ENCODE results near the gene SPEG. TPM values are rescaled to one million over a fixed set of nuclear protein-coding genes. Genes with fewer than 3 reads are reported as not detected.

Gene SPEG
- total and polyA plus RNA-seq, 4 donors = 3.7 to 15.6 (median 9.6) TPM

GRCh38 chr2:219506802-219507526 lies 72.3 kb downstream of the SPEG start:
- no peak for ATAC-seq (ENCODE audit: insufficient read depth, low FRiP score)
- DNase-seq = no peak
- TF ChIP-seq, protein P1, sequence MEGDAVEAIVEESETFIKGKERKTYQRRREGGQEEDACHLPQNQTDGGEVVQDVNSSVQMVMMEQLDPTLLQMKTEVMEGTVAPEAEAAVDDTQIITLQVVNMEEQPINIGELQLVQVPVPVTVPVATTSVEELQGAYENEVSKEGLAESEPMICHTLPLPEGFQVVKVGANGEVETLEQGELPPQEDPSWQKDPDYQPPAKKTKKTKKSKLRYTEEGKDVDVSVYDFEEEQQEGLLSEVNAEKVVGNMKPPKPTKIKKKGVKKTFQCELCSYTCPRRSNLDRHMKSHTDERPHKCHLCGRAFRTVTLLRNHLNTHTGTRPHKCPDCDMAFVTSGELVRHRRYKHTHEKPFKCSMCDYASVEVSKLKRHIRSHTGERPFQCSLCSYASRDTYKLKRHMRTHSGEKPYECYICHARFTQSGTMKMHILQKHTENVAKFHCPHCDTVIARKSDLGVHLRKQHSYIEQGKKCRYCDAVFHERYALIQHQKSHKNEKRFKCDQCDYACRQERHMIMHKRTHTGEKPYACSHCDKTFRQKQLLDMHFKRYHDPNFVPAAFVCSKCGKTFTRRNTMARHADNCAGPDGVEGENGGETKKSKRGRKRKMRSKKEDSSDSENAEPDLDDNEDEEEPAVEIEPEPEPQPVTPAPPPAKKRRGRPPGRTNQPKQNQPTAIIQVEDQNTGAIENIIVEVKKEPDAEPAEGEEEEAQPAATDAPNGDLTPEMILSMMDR (IDR thresholded peaks at IDR 0.05; ENCODE audit: control extremely low read depth, extremely low read depth) = no peak
- peaks cover 0 to 4% (median 2%) of the 10 kb centered on the region in 3 donors for H3K27me3 ChIP-seq (ENCODE audit: control insufficient read depth in 3 of 3, insufficient read depth in 3 of 3, low read length in 2 of 3)
- no peak overlapping the region for H3K27ac ChIP-seq (ENCODE audit: low read depth in 1 of 2, low read length in 1 of 2)
- peaks cover 0 to 11% (median 0%) of the 10 kb centered on the region in 4 donors for H3K9me3 ChIP-seq (ENCODE audit: control insufficient read depth in 4 of 4, insufficient read depth in 3 of 4, low read length in 3 of 4)
- no peak overlapping the region for H3K4me3 ChIP-seq
- H3K36me3 ChIP-seq (ENCODE audit: control insufficient read depth in 4 of 4, insufficient read depth in 4 of 4, low read length in 4 of 4) = peaks cover 4 to 42% (median 12%) of the 10 kb centered on the region in 4 donors
- no peak overlapping the region for H3K9ac ChIP-seq (ENCODE audit: insufficient read depth in 1 of 2, low read length in 2 of 2)
- H3K4me1 ChIP-seq (ENCODE audit: control insufficient read depth in 5 of 5, insufficient read depth in 5 of 5, low read length in 5 of 5) = peaks cover 0 to 33% (median 0%) of the 10 kb centered on the region in 5 donors
- 87 to 88% methylated on average over 17 of the region's 17 CpGs for WGBS, 2 donors

DNA sequence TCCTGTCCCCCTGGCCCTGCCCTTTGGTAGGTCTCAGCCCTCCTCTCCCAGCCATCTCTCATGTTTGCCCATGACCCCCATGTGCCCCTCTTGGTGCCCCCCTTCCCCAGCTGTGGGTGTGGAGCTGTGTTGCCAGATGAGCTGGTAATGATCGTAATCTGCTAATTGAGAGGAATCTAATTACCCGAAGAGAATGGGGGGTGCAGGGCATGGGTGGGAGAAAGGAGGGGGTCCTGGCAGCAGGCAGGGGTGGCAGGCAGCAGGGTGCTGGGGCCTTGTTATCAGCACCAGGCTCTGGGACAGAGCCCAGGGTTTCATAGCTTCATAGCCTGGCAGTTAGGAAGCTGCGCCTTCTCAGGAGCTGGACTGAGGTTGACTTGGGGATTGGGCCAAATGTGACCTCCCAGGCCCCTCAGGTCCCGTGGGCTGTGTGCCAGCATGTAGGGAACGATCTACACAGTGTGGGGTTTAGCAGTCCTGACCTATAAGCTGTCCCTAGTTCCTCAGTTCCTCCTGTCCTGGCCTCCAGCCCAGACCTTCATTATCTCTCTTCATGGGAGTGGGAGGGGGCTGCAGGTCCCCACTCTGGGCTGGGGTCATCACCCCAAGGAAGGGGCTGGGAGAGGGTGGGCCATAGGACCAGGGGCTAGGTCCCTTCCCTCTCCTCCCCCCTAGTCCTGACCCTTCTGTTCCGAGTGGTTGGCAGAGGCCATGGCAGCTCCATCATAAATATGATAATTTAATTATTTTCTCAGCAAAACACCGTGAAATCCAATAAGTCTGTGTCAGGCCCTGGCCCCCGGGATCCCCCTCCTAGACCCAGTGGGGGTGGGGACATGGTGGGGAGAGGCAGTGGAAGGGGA lies 73.2 kb downstream of the SPEG start:
- Histone ChIP-seq H3K9me3 (ENCODE audit: control insufficient read depth in 4 of 4, insufficient read depth in 3 of 4, low read length in 3 of 4) (peaks cover 0 to 11% (median 0%) of the 10 kb centered on the region in 4 donors), H3K4me1 (ENCODE audit: control insufficient read depth in 5 of 5, insufficient read depth in 5 of 5, low read length in 5 of 5) (peaks cover 0 to 41% (median 2%) of the 10 kb centered on the region in 5 donors), H3K36me3 (ENCODE audit: control insufficient read depth in 4 of 4, insufficient read depth in 4 of 4, low read length in 4 of 4) (peaks cover 4 to 41% (median 12%) of the 10 kb centered on the region in 4 donors), H3K9ac (ENCODE audit: insufficient read depth in 1 of 2, low read length in 2 of 2) (no peak overlapping the region), H3K27me3 (ENCODE audit: control insufficient read depth in 3 of 3, insufficient read depth in 3 of 3, low read length in 2 of 3) (peaks cover 0 to 11% (median 6%) of the 10 kb centered on the region in 3 donors), H3K27ac (ENCODE audit: low read depth in 1 of 2, low read length in 1 of 2) (no peak overlapping the region), H3K4me3 (no peak overlapping the region)
- TF ChIP-seq, protein P1 (IDR thresholded peaks at IDR 0.05; ENCODE audit: control extremely low read depth, extremely low read depth) = no peak
- no peak for DNase-seq
- 67 to 76% methylated on average over 8 of the region's 8 CpGs for WGBS, 2 donors
- ATAC-seq (ENCODE audit: insufficient read depth, low FRiP score) = no peak

- H3K27ac ChIP-seq (ENCODE audit: low read depth in 1 of 2, low read length in 1 of 2) = no peak overlapping the region
- H3K4me1 ChIP-seq (ENCODE audit: control insufficient read depth in 5 of 5, insufficient read depth in 5 of 5, low read length in 5 of 5) = peaks cover 0 to 47% (median 2%) of the 10 kb centered on the region in 5 donors
- H3K9me3 ChIP-seq (ENCODE audit: control insufficient read depth in 4 of 4, insufficient read depth in 3 of 4, low read length in 3 of 4) = peaks cover 0 to 11% (median 0%) of the 10 kb centered on the region in 4 donors
- DNase-seq (no peak), ATAC-seq (ENCODE audit: insufficient read depth, low FRiP score) (no peak)
- H3K4me3 ChIP-seq = no peak overlapping the region
- no peak overlapping the region for H3K9ac ChIP-seq (ENCODE audit: insufficient read depth in 1 of 2, low read length in 2 of 2)
- WGBS, 2 donors = 62 to 63% methylated on average over 4 of the region's 4 CpGs
- TF ChIP-seq, protein P1 (IDR thresholded peaks at IDR 0.05; ENCODE audit: control extremely low read depth, extremely low read depth) = no peak
- peaks cover 0 to 15% (median 10%) of the 10 kb centered on the region in 3 donors for H3K27me3 ChIP-seq (ENCODE audit: control insufficient read depth in 3 of 3, insufficient read depth in 3 of 3, low read length in 2 of 3)
- peaks cover 4 to 40% (median 12%) of the 10 kb centered on the region in 4 donors for H3K36me3 ChIP-seq (ENCODE audit: control insufficient read depth in 4 of 4, insufficient read depth in 4 of 4, low read length in 4 of 4)
These were observed 73.7 kb downstream of the SPEG start for GRCh38 chr2:219508444-219508734.
